ENCODE measurements around the gene TOR1AIP1.
"Not testable (repeated sequence)": the region's sequence is repeated elsewhere in the genome, so short reads cannot be mapped to it uniquely, and the experiment has no call there.

Gene TOR1AIP1, protein sequence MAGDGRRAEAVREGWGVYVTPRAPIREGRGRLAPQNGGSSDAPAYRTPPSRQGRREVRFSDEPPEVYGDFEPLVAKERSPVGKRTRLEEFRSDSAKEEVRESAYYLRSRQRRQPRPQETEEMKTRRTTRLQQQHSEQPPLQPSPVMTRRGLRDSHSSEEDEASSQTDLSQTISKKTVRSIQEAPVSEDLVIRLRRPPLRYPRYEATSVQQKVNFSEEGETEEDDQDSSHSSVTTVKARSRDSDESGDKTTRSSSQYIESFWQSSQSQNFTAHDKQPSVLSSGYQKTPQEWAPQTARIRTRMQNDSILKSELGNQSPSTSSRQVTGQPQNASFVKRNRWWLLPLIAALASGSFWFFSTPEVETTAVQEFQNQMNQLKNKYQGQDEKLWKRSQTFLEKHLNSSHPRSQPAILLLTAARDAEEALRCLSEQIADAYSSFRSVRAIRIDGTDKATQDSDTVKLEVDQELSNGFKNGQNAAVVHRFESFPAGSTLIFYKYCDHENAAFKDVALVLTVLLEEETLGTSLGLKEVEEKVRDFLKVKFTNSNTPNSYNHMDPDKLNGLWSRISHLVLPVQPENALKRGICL

DNA sequence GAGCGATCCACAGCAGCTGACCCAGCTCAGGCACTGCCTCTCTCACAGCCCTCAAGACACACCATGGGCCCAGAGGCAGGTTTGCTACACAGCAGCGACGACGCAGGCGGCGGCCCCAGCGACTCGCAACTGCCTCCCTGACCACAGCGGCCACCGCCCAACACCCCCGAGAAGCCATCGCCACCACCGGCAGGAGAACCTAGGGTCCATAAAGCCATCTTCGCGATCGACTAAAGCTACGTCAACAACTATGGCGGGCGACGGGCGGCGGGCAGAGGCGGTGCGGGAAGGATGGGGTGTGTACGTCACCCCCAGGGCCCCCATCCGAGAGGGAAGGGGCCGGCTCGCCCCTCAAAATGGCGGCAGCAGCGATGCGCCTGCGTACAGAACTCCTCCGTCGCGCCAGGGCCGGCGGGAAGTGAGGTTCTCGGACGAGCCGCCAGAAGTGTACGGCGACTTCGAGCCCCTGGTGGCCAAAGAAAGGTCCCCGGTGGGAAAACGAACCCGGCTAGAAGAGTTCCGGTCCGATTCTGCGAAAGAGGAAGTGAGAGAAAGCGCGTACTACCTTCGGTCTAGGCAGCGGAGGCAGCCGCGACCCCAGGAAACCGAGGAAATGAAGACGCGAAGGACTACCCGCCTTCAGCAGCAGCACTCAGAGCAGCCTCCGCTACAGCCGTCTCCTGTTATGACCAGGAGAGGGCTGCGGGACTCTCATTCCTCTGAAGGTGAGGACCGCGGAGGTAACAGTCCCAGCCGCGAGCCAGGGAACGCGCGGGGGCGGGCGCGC lies at the start of gene TOR1AIP1:
Gene TOR1AIP1 (plus strand): TSS at position 33 of the 787 bp plus-strand sequence. CDS start 218 bp downstream, at position 251.
- in situ Hi-C loops (cut with MboI; ENCODE audit: low sequenced_read_pairs), result no loop called here

DNA sequence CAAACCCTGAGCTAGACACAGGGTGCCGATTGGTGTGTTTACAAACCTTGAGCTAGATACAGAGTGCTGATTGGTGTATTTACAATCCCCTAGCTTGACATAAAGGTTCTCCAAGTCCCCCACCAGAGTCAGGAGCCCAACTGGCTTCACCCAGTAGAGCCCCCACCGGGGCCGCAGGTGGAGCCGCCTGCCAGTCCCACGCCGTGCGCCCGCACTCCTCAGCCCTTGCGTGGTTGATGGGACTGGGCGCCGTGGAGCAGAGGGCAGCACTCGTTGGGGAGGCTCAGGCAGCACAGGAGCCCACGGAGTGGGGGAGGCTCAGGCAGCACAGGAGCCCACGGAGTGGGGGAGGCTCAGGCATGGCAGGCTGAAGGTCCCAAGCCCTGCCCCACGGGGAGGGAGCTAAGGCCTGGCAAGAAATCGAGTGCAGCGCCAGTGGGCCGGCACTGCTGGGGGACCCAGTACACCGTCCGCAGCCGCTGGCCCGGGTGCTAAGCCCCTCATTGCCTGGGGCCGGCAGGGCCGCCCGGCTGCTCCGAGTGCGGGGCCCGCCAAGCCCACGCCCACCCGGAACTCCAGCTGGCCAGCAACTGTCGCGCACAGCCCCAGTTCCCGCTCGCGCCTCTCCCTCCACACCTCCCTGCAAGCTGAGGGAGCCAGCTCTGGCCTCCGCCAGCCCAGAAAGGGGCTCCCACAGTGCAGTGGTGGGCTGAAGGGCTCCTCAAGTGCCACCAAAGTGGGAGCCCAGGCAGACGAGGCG lies 45.2 kb upstream of the TOR1AIP1 start:
- in situ Hi-C loops (cut with MboI; ENCODE audit: low sequenced_read_pairs), result not testable (repeated sequence)

DNA sequence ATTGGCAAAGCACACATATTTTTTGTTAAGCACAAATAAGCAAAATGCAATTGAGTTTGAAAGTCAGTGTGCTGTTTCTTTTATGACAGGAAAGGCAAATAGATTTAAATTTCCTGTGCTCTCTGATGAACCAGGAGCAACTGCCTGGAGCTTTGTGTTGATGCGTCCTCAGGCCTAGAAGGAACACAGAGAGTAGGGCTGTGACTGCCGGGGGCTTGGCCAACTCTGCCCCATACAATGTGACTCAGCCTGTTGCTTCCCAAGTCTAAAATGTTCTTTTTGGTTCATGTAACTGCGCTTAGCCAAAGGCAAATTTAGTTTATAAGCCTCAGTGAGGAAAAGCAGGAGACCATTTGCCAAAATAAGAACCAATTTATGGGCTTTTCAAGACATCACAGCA lies 42.0 kb upstream of the TOR1AIP1 start:
- in situ Hi-C loops (cut with MboI; ENCODE audit: low sequenced_read_pairs), result no loop called here

DNA sequence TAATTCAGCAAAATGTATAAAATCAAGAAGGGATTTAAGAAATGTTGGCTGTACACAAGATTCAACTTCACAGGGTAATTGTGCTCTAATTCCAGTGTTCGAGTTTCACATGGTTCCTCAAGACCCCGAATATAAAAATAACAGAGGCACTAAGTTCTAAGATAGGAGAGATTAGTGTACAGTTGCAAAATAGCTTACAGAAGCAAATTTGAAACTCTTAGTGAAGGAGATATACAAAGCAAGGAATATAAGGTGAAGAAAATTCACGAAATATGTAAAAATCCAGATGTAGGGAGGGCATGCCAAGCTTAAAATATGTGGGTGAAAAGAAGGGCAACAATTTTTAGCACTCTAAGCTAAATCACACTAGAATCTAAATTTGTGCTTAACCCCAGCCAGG lies 33.9 kb upstream of the TOR1AIP1 start:
- in situ Hi-C loops (cut with MboI; ENCODE audit: low sequenced_read_pairs), result no loop called here

DNA sequence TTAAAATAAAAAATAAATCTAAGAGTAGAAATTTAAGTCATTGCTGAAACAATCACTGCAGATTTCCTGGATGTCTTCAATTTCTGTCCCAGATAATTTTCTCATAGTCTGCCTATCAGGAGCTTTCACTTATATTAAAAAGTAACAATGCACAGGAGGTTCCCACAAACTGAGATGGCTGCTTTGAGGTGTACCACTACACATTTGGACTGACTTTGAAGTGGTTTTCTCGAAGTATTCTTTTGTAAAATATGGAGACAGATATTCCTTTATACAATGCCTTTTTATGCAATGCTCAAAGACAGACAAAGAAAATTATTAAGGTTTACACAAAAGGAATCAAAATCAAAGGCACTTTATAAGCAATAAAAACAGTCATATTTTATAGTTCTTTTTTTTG lies 29.0 kb upstream of the TOR1AIP1 start:
- in situ Hi-C loops (cut with MboI; ENCODE audit: low sequenced_read_pairs), result loop anchor here (25.0 kb wide), 1 partner anchor 609 kb away; no protein-coding TSS in a partner anchor

DNA sequence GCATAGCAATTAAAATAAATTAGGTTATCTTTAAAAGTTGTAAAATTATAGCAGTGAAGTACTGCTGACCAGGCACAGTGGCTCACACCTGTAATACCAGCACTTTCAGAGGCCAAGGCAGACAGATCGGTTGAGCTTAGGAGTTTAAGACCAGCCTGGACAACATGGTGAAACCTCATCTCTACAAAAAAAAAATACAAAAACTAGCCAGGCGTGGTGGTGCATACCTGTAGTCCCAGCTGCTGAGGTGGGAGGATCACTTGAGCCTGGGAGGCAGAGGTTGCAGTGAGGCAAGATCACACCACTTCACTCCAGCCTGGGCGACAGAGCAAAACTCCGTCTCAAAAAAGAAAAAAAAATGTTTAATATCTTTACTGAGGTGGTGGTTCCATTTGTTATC lies 26.3 kb upstream of the TOR1AIP1 start:
- in situ Hi-C loops (cut with MboI; ENCODE audit: low sequenced_read_pairs), result loop anchor here (25.0 kb wide), 1 partner anchor 606 kb away; no protein-coding TSS in a partner anchor

DNA sequence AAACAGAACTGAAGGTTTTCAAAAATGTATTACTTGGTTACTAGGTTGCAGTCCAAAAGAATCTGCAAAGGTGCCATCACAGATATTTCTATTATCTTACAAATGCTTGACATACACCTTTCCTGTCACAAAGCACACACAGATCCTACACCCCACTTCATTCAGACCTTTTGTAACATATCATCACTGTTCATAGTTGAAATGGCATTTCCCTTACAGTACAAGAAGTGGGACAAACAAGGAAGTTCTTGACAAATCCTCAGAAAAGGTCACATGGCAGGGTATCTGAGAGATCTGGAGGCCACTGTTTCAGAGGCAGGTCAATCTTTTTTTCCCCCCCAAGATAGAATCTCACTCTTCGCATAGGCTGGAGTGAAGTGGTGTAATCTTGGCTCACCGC lies 25.8 kb upstream of the TOR1AIP1 start:
- in situ Hi-C loops (cut with MboI; ENCODE audit: low sequenced_read_pairs), result loop anchor here (25.0 kb wide), 1 partner anchor 606 kb away; no protein-coding TSS in a partner anchor

DNA sequence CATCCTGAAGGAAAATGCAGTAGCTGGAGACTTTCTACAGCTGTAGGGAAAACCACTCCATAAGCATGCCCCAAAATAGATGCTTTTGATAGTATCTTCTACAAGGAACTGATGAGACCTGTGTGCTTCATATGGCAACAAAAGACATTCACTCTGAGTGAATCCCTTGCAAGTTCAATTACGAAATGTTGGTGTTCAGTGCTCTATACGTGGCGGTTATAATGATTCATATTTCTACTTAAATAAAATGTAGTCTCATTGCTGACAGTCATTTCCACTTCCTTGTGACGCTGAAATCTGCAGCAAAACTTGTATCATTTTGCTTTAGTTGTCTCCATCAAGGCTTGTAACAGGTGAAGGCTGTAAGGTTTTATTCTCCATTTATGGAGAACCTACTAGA lies 25.1 kb upstream of the TOR1AIP1 start:
- in situ Hi-C loops (cut with MboI; ENCODE audit: low sequenced_read_pairs), result loop anchor here (25.0 kb wide), 1 partner anchor 605 kb away; no protein-coding TSS in a partner anchor

DNA sequence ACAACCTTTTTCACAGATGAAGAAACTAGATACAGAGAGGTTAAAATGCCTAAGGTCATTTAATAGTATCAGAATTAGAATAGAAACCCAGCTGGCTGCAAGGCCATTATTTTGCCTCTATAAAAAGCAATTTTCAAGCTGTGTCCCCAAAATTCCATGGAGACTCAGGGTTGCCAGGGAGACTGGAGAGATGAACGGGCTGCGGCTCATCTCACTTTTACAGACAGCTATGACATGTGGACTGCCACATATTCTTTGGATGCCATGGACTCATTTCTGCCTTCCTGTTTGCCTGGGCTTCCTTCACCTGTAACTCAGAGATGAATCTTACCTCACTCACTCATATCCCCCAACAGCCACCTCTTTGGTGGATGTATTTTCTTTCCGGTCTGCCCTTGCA lies 21.4 kb upstream of the TOR1AIP1 start:
- in situ Hi-C loops (cut with MboI; ENCODE audit: low sequenced_read_pairs), result loop anchor here (25.0 kb wide), 1 partner anchor 602 kb away; no protein-coding TSS in a partner anchor

DNA sequence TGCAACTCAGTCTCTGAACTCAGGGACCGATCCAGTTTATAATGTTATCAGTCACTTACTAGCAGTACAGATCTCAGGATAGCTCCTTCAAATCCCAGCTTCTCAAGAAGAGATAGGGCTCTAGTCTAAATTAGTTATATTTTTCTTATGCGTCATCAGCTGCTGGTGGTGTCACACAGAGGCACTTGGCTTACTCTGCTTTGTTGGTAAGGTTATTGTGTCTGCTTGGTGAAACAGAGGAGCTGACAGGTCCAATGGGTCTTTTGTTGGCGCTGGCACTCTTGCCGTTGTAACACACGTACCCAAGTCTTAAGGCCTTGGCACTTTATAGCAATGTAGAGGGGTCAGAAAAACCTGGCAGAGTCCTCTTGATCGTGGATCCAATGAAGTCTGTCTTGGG lies 16.7 kb upstream of the TOR1AIP1 start:
- in situ Hi-C loops (cut with MboI; ENCODE audit: low sequenced_read_pairs), result loop anchor here (25.0 kb wide), 1 partner anchor 597 kb away; no protein-coding TSS in a partner anchor

DNA sequence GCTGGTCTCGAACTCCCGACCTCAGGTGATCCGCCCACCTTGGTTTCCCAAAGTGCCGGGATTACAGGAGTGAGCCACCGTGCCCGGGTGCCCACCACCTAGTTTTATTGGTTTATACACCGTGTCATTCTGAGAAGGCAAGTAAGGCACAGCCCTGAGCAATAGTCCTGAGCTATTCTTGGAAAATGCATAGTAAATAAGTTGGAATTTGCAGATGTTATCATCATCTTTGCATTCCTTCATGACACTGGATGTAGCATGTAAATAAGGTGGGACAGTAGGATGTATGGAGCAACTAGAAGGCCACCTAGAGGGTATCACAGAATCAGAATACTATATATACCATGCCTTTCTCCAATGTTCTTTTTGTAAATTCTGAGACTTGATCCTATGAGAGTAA lies 15.5 kb upstream of the TOR1AIP1 start:
- in situ Hi-C loops (cut with MboI; ENCODE audit: low sequenced_read_pairs), result loop anchor here (25.0 kb wide), 1 partner anchor 596 kb away; no protein-coding TSS in a partner anchor

DNA sequence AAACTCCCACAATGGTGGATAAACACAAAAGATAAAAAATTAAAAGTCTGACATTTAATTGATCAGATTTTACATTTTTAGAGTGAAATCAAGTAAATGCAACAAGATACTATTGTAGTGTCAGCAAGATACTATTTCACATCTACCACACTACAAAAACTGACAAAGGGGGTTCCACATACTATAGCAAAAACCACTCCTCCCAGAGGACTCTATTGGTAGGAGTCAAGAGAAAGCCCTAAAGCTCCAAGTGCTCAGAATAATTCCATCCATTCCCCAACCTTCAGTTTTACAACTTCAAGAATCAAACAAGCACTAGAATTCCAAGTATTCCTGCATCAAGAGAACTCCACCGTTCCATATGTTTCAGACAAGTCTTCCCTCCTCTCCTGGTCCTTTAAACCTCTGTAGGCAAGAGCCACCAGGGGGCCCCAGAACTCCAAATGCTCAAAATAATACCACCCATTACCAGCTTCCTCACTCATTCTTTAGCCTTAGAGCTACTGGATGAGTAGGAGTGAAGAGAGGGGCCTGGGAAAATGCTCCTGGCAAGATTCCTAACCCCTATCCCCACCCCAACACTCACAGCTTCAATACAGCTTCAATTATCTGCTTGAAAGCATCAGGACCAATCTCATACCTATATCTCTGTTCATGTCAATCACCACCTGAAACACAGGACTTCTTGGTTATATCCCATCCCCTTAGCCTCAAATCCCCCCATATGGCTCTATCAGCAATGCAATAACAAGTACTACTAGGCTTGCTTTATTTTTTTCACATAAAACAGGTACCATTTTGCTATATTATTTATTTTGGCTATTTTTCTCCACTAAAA lies 14.4 kb upstream of the TOR1AIP1 start:
- in situ Hi-C loops (cut with MboI; ENCODE audit: low sequenced_read_pairs), result loop anchor here (25.0 kb wide), 1 partner anchor 595 kb away; no protein-coding TSS in a partner anchor

DNA sequence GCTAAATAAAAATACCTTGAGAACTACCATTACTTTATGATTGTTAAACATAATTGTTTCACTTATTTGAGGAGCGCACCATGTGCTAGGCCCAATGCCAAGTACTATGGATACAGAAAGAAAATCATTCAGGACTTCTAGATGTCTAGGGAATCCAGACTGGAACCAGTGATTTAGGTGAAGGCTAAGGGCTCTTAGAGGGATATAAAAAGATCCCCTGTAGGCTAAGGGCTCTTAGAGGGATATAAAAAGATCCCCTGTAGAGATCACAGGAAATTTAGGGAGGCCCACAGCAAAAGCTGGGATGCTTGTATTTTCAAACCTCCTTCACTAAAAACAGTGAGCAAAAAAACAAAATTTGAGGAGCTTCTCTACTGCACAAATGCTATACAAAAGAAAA lies 11.2 kb upstream of the TOR1AIP1 start:
- in situ Hi-C loops (cut with MboI; ENCODE audit: low sequenced_read_pairs), result loop anchor here (10.0 to 25.0 kb wide), 2 partner anchors 304 to 591 kb away; no protein-coding TSS in a partner anchor

DNA sequence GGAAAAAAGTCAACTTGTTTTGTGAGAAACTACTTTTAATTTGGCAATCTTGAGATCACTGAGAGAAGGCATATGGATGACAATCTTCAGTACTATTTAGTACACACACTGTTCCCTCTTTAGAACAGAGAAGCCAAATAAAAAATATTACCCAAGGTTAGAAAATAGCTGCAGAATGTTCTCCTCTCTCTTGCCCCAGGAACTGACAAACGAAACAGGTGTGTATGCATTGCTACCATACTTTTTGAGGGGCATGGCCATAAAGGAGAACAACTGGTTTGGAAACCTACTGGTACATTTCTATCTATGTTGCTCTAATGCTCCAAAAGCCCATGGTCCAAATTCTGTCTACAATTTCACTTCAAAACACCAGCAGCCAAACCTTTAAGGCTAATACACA lies 10.1 kb upstream of the TOR1AIP1 start:
- in situ Hi-C loops (cut with MboI; ENCODE audit: low sequenced_read_pairs), result loop anchor here (10.0 to 25.0 kb wide), 2 partner anchors 303 to 590 kb away; no protein-coding TSS in a partner anchor

DNA sequence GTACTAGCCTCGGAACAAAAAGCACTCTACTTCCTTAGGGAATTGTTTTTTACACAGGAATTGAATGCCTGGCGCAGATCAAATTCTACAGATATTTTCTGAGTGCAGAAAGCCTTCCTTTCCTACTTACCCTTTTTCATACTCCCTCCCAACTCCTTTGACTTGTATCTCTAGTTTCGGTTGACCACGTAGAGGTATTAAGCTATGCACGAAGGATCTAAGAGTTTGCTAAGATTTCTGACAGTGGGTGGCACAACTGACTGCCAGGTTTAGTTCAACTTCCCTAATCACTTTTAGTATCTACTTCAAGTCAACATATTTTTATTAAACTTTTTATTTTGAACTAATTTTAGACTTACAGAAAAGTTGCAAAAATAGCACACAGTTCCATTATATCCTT lies 9.5 kb upstream of the TOR1AIP1 start:
- in situ Hi-C loops (cut with MboI; ENCODE audit: low sequenced_read_pairs), result loop anchor here (10.0 to 25.0 kb wide), 2 partner anchors 302 to 590 kb away; no protein-coding TSS in a partner anchor

DNA sequence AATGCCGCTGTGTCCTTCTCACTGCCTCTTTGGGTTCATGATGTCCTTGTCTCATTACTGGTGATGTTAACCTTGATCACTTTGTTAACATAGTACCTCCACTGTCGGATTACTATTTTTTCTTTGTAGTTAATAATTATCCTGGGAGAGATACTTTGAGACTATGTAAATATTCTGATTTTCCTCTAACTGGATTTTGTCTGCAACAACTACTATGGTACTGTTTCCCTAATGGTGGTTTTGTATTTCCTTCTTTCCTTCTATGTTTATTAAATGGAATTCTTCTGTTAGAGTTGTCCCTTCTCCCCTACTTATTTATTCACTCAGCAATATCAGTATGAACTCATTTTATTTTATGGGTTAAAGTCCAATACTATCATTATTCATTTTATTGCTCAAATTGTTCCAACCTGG lies 8.6 kb upstream of the TOR1AIP1 start:
- in situ Hi-C loops (cut with MboI; ENCODE audit: low sequenced_read_pairs), result loop anchor here (10.0 to 25.0 kb wide), 2 partner anchors 301 to 589 kb away; no protein-coding TSS in a partner anchor

DNA sequence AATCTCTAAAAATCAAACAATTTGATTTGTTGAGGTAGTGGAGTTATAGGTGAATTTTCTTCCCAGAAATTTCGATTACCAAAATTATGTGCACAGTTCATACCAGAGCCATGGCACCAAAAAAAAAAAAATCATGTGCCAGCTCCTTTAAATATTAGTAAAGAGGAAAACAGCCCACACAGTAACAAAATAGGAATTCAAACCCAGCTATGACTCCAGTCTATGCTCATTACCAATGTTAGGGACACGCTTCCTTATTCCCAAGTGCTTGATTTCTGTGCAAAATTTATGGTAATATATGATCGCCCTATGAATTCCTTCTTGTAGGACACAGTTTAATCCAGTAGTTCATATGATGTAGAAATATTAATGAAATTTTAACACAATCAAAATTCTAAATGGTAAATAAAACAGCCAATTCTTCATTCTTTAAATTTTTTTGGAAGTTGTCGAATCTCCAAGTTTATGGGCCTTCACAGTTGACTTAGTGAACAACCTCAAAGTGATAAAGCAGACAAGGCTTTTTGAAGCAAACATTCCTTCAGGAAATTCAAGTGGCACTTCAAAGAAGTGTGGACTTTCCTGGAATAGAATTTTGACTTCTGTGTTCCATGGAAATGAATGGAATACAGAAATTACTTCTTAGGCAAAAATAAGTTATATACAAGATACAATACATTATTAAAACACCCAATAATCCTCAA lies 6.3 kb upstream of the TOR1AIP1 start:
- in situ Hi-C loops (cut with MboI; ENCODE audit: low sequenced_read_pairs), result loop anchor here (10.0 kb wide), 1 partner anchor 299 kb away; no protein-coding TSS in a partner anchor

DNA sequence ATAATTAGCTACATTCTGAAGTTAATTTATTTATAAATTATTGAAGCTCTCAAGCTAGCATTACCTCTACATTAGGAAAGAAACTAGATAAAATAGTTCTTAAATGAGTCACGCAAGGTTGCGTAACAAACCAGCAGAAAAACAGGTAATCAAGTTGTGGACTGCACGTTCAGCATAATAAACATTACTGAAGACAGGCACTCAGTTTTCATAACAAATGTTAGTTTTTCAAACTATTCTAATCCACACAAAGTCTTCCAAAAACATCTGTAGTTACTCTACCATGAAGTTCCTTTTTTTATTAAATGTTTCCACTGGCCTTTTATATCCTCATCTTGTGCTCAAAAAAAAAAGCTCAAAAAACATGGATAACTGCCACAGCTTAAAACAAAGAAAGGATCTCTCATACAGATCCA lies 5.8 kb upstream of the TOR1AIP1 start:
- in situ Hi-C loops (cut with MboI; ENCODE audit: low sequenced_read_pairs), result loop anchor here (10.0 kb wide), 1 partner anchor 298 kb away; no protein-coding TSS in a partner anchor

Data from HL-60/S4 (cell line).